Endothelial cell of umbilical vein (primary cell): ENCODE measurements around the gene TMEM222. TPM values are rescaled to one million over a fixed set of nuclear protein-coding genes. Genes with fewer than 3 reads are reported as not detected.

Experiments
- BruUV-seq: library from RNA; stranded (reverse); fragments of 400-500 nt; replicated peaks from 2 replicates; lab custom pipeline; 2021; lab: Mats Ljungman, UMichigan
- CTCF ChIA-PET: fragments of 300-600, 350-600 bp; sonication (Branson Sonifier 250); formaldehyde crosslinking; loops from one replicate; lab custom pipeline; 2021; ENCODE audit warnings: antibody characterized with exemption, inconsistent platforms; lab: Charles Lee
- POLR2A ChIA-PET: fragments of 300-600, 350-600 bp; sonication (Branson Sonifier 250); formaldehyde crosslinking; loops from one replicate; lab custom pipeline; 2021; ENCODE audit warnings: antibody characterized with exemption, inconsistent platforms; lab: Charles Lee
- DNase-seq: peaks from one replicate; pipeline ENCODE4 v3.0.0-alpha.2; 2011; ENCODE audit warnings: low read depth, low spot score
- FAIRE-seq: peaks from 2 replicates; lab custom pipeline; 2011; peaks lifted over from hg19 to GRCh38; lab: Jason Lieb, UNC
- H2AFZ ChIP-seq: 2 replicates; pipeline ENCODE4 v1.6.0; 2012; ENCODE audit warnings: low read depth, low read length, control low read depth, inconsistent platforms
- H3K27ac ChIP-seq: 2 replicates; pipeline ENCODE4 v1.5.1; 2011; ENCODE audit warnings: low read depth, mild to moderate bottlenecking, control low read depth, low read length, moderate library complexity; ENCODE audit not compliant: insufficient read depth
- H3K27me3 ChIP-seq, 2 experiments: 2 replicates each; pipeline versions ENCODE4 v1.6.0 to v1.6.1; 2011; ENCODE audit warnings: low read length in 2 of 2, mixed read lengths in 1 of 2; ENCODE audit not compliant: control insufficient read depth in 2 of 2, insufficient read depth in 2 of 2
- H3K36me3 ChIP-seq, 2 experiments: 2 replicates in 1 of 2; 3 replicates in 1 of 2; pipeline ENCODE4 v1.5.1; 2011; ENCODE audit warnings: low read length in 2 of 2, mild to moderate bottlenecking in 1 of 2, moderate library complexity in 1 of 2; ENCODE audit not compliant: control insufficient read depth in 2 of 2, insufficient read depth in 2 of 2; ENCODE audit errors: extremely low read depth in 1 of 2
- H3K4me1 ChIP-seq: 3 replicates; pipeline ENCODE4 v1.5.1; 2011; ENCODE audit warnings: mild to moderate bottlenecking, low read length; ENCODE audit not compliant: control insufficient read depth, insufficient read depth; ENCODE audit errors: extremely low read depth
- H3K4me2 ChIP-seq: 2 replicates; pipeline ENCODE4 v1.6.1; 2011; ENCODE audit warnings: low read length, control low read depth, mixed read lengths; ENCODE audit not compliant: insufficient read depth
- H3K4me3 ChIP-seq, 3 experiments: fragments of 200-600 bp in 1 of 3; sonication (generic), shearing (Covaris generic) in 1 of 3; replicated peaks in 1 of 3; 2 replicates each; pipeline ENCODE4 v1.5.1; 2011 to 2016; ENCODE audit warnings: control low read depth in 3 of 3, low read length in 3 of 3, mild to moderate bottlenecking in 2 of 3, inconsistent platforms in 1 of 3, low read depth in 1 of 3, moderate library complexity in 1 of 3; ENCODE audit not compliant: insufficient read depth in 1 of 3
- H3K79me2 ChIP-seq: 2 replicates; pipeline ENCODE4 v1.6.0; 2012; ENCODE audit warnings: low read length, inconsistent platforms; ENCODE audit not compliant: control insufficient read depth, insufficient read depth
- H3K9ac ChIP-seq: replicated peaks from 2 replicates; pipeline ENCODE3; 2011; ENCODE audit warnings: low read length, control low read depth; ENCODE audit not compliant: insufficient read depth; ENCODE audit errors: extremely low read depth
- H3K9me1 ChIP-seq: replicated peaks from 3 replicates; pipeline ENCODE4 v1.6.0; 2011; ENCODE audit warnings: mild to moderate bottlenecking, low read length; ENCODE audit not compliant: control insufficient read depth, insufficient read depth; ENCODE audit errors: extremely low read depth
- H3K9me3 ChIP-seq: replicated peaks from 2 replicates; pipeline ENCODE4 v1.5.1; 2012; ENCODE audit warnings: low read length, inconsistent platforms; ENCODE audit not compliant: control insufficient read depth, insufficient read depth
- H4K20me1 ChIP-seq: replicated peaks from 2 replicates; pipeline ENCODE3; 2011; ENCODE audit warnings: mild to moderate bottlenecking, low read length; ENCODE audit not compliant: control insufficient read depth, insufficient read depth; ENCODE audit errors: extremely low read depth
- CTCF ChIP-seq, 2 donors: IDR thresholded peaks; 1 replicate in 1 of 2; 2 replicates in 1 of 2; pipeline ENCODE4 v1.5.1; 2011; ENCODE audit warnings: low read length in 2 of 2, mild to moderate bottlenecking in 2 of 2, moderate library complexity in 2 of 2, control low read depth in 1 of 2, inconsistent platforms in 1 of 2, low read depth in 1 of 2; ENCODE audit not compliant: insufficient read depth in 1 of 2; ENCODE audit errors: extremely low read depth in 1 of 2
- EZH2 ChIP-seq: IDR thresholded peaks from 2 replicates; pipeline ENCODE4 v1.6.1; 2012; ENCODE audit warnings: borderline replicate concordance, low read depth, mild to moderate bottlenecking, moderate library complexity, low read length, inconsistent platforms; ENCODE audit not compliant: severe bottlenecking
- FOS ChIP-seq: IDR thresholded peaks from 2 replicates; pipeline ENCODE4 v1.6.1; 2011; ENCODE audit warnings: mild to moderate bottlenecking, low read length, moderate library complexity, borderline replicate concordance; ENCODE audit not compliant: insufficient read depth
- GATA2 ChIP-seq: IDR thresholded peaks from 2 replicates; pipeline ENCODE4 v1.7.0; 2011; ENCODE audit warnings: low read depth, mild to moderate bottlenecking, moderate library complexity, mixed read lengths, low read length; ENCODE audit not compliant: insufficient read length, insufficient read depth
- MAX ChIP-seq: IDR thresholded peaks from 2 replicates; pipeline ENCODE4 v1.6.1; 2011; ENCODE audit not compliant: insufficient read depth, insufficient read length
- POLR2A ChIP-seq: IDR thresholded peaks from 2 replicates; pipeline ENCODE4 v1.6.1; 2012; ENCODE audit warnings: low read depth, mild to moderate bottlenecking, control low read depth, low read length
- dilution Hi-C: fragments of 300-500 bp; cut with MboI; formaldehyde crosslinking; loops from one replicate; pipeline ENCODE4 v1.15.0; 2019; ENCODE audit warnings: low sequenced_read_pairs; ENCODE audit not compliant: extremely low pct_ligation_motif_present
- intact Hi-C: fragments of 100-400 bp; cut with micrococcal nuclease; formaldehyde crosslinking; loops from one replicate; pipeline ENCODE4 v1.10.0; 2022
- polyA plus RNA-seq, 4 experiments: library from polyadenylated mRNA; depleted of rRNA in 3 of 4; stranded (reverse) in 3 of 4; unstranded in 1 of 4; fragments of >200 nt; gene quantifications; 2 replicates each; pipeline versions ENCODE4 v1.2.1 to v1.2.3, GENCODE V29; 2011 to 2012; ENCODE audit warnings: missing spikeins in 1 of 4
- total RNA-seq: library from RNA; stranded (reverse); gene quantifications from 2 replicates; pipeline ENCODE4 v1.2.3, GENCODE V29; 2021

Gene TMEM222
- total and polyA plus RNA-seq, 2 donors (not counting 3 experiments of a cell fraction or from before 2014, with no cell fraction given) = 45.8 to 76.1 TPM

GRCh38 chr1:27342778-27343638, 21.0 kb downstream of the TMEM222 start:
- POLR2A ChIA-PET = no interaction called here
- no peak for DNase-seq
- Histone ChIP-seq H3K9me1 (no peaks in the 10 kb centered on the region), H3K36me3 (no peaks in the 10 kb centered on the region), H3K4me1 (no peaks in the 10 kb centered on the region), H3K4me3 (no peak overlapping the region), H3K27ac (no peak overlapping the region), H3K27me3 (no peaks in the 10 kb centered on the region), H3K9ac (no peak overlapping the region), H2AFZ (no peak overlapping the region), H3K79me2 (no peaks in the 10 kb centered on the region), H3K4me2 (no peak overlapping the region), H4K20me1 (no peaks in the 10 kb centered on the region), H3K9me3 (no peaks in the 10 kb centered on the region)
- FAIRE-seq = no peak
- CTCF ChIA-PET = interaction anchor here (1.3 kb wide), 1 partner anchor 10 kb away, joined by 5 read pairs; no protein-coding TSS in a partner anchor
- dilution Hi-C loops = no loop called here
- no TSS peak for BruUV-seq
- TF ChIP-seq FOS = no peak
- TF ChIP-seq POLR2A = no peak
- TF ChIP-seq EZH2 = no peak
- no peak for TF ChIP-seq GATA2
- no peak for TF ChIP-seq CTCF (IDR thresholded peaks at IDR 0.05; ENCODE audit: extremely low read depth in 1 of 2, insufficient read depth in 1 of 2, low read depth in 1 of 2, low read length in 2 of 2)
- TF ChIP-seq MAX = no peak
- intact Hi-C loops = no loop called here
